Loucy (cell line): ENCODE data around the gene DNAH1.

Experiments used
- H2AFZ ChIP-seq: fragments of 200-600 bp; sonication (generic); 2 replicates; pipeline ENCODE4 v1.6.0; 2016; ENCODE audit warnings: antibody characterized with exemption, mild to moderate bottlenecking, low read length, moderate library complexity
- H3F3A ChIP-seq: fragments of 200-600 bp; 2 replicates; pipeline ENCODE4 v1.6.0; 2016; ENCODE audit warnings: antibody characterized with exemption, low read depth, mild to moderate bottlenecking
- H3K27me3 ChIP-seq: fragments of 200-600 bp; sonication (generic); 2 replicates; pipeline ENCODE4 v1.6.1; 2014; ENCODE audit warnings: low read length, mild to moderate bottlenecking; ENCODE audit not compliant: insufficient read depth, poor library complexity, severe bottlenecking
- H3K36me3 ChIP-seq: fragments of 200-600 bp; sonication (generic); 2 replicates; pipeline ENCODE4 v1.6.1; 2016; ENCODE audit warnings: low read length; ENCODE audit not compliant: insufficient read depth
- H3K4me1 ChIP-seq: fragments of 200-600 bp; sonication (generic); 2 replicates; pipeline ENCODE4 v1.5.1; 2014; ENCODE audit warnings: low read length, mild to moderate bottlenecking; ENCODE audit not compliant: insufficient read depth, poor library complexity, severe bottlenecking
- H3K4me2 ChIP-seq: fragments of 200-600 bp; sonication (generic); 2 replicates; pipeline ENCODE4 v1.6.0; 2014; ENCODE audit warnings: antibody characterized with exemption, low read length, low read depth, mild to moderate bottlenecking; ENCODE audit not compliant: poor library complexity, severe bottlenecking
- H3K4me3 ChIP-seq: fragments of 200-600 bp; sonication (generic); 2 replicates; pipeline ENCODE4 v1.5.1; 2014; ENCODE audit warnings: low read length, mild to moderate bottlenecking, mixed read lengths; ENCODE audit not compliant: poor library complexity, severe bottlenecking
- H3K79me2 ChIP-seq: fragments of 200-600 bp; sonication (generic); 2 replicates; pipeline ENCODE4 v1.6.1; 2014; ENCODE audit warnings: low read length; ENCODE audit not compliant: insufficient read depth
- H3K9ac ChIP-seq: fragments of 200-600 bp; sonication (generic); 2 replicates; pipeline ENCODE4 v1.6.0; 2014; ENCODE audit warnings: mild to moderate bottlenecking, low read depth, low read length, moderate library complexity; ENCODE audit not compliant: poor library complexity, severe bottlenecking
- H3K9me2 ChIP-seq: fragments of 200-600 bp; sonication (generic); replicated peaks from 2 replicates; pipeline ENCODE4 v1.6.1; 2016; ENCODE audit warnings: low read depth, low read length, mixed read lengths
- H3K9me3 ChIP-seq: fragments of 200-600 bp; sonication (generic); 2 replicates; pipeline ENCODE4 v1.6.1; 2014; ENCODE audit warnings: mild to moderate bottlenecking, antibody characterized with exemption, low read length, low read depth; ENCODE audit not compliant: insufficient read depth
- H4K20me1 ChIP-seq: fragments of 200-600 bp; sonication (generic); 2 replicates; pipeline ENCODE4 v1.6.0; 2014; ENCODE audit warnings: antibody characterized with exemption, low read length, mild to moderate bottlenecking; ENCODE audit not compliant: insufficient read depth, poor library complexity, severe bottlenecking
- CTCF ChIP-seq: fragments of 200-600 bp; sonication (generic); conservative IDR thresholded peaks from 2 replicates; pipeline ENCODE4 v1.5.1; 2014; ENCODE audit warnings: mild to moderate bottlenecking, antibody characterized with exemption, low read length
- EZH2phosphoT487 ChIP-seq: fragments of 200-600 bp; IDR thresholded peaks from 2 replicates; pipeline ENCODE4 v1.6.1; 2018; ENCODE audit warnings: antibody characterized with exemption, mild to moderate bottlenecking, moderate library complexity, borderline replicate concordance

The DNAH1 gene

DNA sequence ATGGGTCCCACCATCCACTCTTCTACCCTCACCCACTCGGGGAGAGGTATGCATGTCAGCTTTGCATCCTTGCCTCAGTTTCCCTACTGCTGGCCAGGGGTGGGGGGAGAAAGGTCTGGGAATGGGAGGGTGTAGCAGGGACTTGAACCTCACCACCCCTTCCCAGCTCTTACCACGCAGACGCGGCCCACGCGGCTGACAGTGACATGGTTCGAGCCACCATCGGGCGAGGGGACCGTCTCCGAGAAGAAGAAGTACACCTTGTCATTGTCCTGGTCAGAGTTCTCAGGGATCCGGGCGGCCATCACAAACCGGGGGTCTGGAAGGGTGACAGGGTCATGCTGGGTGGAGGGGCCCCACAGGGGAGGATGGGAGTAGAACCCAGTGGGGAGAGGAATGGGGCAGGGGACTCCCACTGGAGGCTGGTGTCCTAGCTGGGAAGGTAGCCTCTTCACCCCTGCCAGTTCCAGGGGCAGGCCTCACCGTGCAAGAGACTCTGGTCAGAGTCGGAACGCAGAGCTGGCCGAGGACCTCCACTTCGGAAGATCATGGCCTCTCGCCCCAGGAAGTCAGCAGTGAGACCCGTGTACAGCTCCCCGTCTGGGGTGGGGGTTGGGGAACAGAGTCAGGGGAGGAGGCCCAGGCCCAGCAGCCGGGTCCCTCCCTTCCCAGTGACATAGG lies 125.1 kb downstream of the DNAH1 start:
- H3K9me3 ChIP-seq = no peaks in the 10 kb centered on the region
- H3K4me2 ChIP-seq = no peak overlapping the region
- H3K36me3 ChIP-seq = no peaks in the 10 kb centered on the region
- TF ChIP-seq EZH2phosphoT487 (no peak), CTCF (no peak)
- H3F3A ChIP-seq = no peaks in the 10 kb centered on the region
- no peak overlapping the region for H3K9ac ChIP-seq
- H3K27me3 ChIP-seq = no peaks in the 10 kb centered on the region
- H3K9me2 ChIP-seq = no peaks in the 10 kb centered on the region
- H3K4me1 ChIP-seq = peaks cover 12% of the 10 kb centered on the region
- H4K20me1 ChIP-seq = no peaks in the 10 kb centered on the region
- no peaks in the 10 kb centered on the region for H3K79me2 ChIP-seq
- no peak overlapping the region for H2AFZ ChIP-seq
- no peak overlapping the region for H3K4me3 ChIP-seq

DNA sequence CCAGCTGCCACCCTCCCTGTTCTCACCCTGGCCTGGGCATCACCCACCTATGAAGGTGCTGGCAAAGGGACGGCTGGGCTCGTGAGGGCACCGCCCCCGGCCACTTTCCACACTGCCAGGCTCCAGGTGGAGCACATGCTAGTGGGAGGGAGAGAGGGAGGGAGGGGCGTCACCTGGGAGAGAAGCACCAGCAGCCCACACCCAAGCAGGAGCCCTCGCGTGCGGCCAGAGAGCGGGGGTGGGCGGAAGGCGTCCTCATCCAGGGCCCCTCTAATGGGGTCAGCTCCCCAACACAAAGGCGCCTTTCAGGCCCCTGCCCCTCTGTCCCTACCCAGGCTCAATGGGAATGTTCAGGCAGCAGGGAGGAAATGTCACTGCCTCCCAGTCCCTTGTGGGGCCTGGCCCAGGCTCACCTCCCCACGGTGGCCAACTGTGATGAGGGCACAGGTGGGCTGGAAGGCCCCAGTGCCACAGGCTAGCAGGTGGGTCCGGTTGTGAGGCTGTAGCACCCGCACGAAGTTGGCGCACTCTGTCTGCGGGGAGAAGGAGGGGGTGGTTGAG lies 125.7 kb downstream of the DNAH1 start:
- H3K4me1 ChIP-seq = peaks cover 12% of the 10 kb centered on the region
- no peak overlapping the region for H3K4me2 ChIP-seq
- no peaks in the 10 kb centered on the region for H3F3A ChIP-seq
- TF ChIP-seq EZH2phosphoT487 (no peak), CTCF (no peak)
- no peak overlapping the region for H3K4me3 ChIP-seq
- H3K27me3 ChIP-seq = no peaks in the 10 kb centered on the region
- no peaks in the 10 kb centered on the region for H3K79me2 ChIP-seq
- no peaks in the 10 kb centered on the region for H3K9me2 ChIP-seq
- H3K9ac ChIP-seq = no peak overlapping the region
- H3K9me3 ChIP-seq = no peaks in the 10 kb centered on the region
- H2AFZ ChIP-seq = no peak overlapping the region
- no peaks in the 10 kb centered on the region for H4K20me1 ChIP-seq
- no peaks in the 10 kb centered on the region for H3K36me3 ChIP-seq

- H3K4me3 ChIP-seq = no peak overlapping the region
- TF ChIP-seq EZH2phosphoT487 = no peak
- TF ChIP-seq CTCF = no peak
- H2AFZ ChIP-seq = no peak overlapping the region
- H3F3A ChIP-seq = no peaks in the 10 kb centered on the region
- no peaks in the 10 kb centered on the region for H4K20me1 ChIP-seq
- no peak overlapping the region for H3K4me2 ChIP-seq
- H3K4me1 ChIP-seq = peaks cover 12% of the 10 kb centered on the region
- no peaks in the 10 kb centered on the region for H3K27me3 ChIP-seq
- no peaks in the 10 kb centered on the region for H3K36me3 ChIP-seq
- H3K79me2 ChIP-seq = no peaks in the 10 kb centered on the region
- H3K9me3 ChIP-seq = no peaks in the 10 kb centered on the region
- H3K9ac ChIP-seq = no peak overlapping the region
- H3K9me2 ChIP-seq = no peaks in the 10 kb centered on the region
Measured at GRCh38 chr3:52442409-52443267, 126.5 kb downstream of the DNAH1 start.
